Measurements from ENCODE around the gene COL4A5. TPM values are rescaled to one million over a fixed set of nuclear protein-coding genes. Genes with fewer than 3 reads are reported as not detected.
A peak's percentile ranks its signal among the peaks of the same experiment; 100 is the strongest.

The COL4A5 gene
- total RNA-seq, 1 donor from 2014 or later, result 111 TPM

DNA sequence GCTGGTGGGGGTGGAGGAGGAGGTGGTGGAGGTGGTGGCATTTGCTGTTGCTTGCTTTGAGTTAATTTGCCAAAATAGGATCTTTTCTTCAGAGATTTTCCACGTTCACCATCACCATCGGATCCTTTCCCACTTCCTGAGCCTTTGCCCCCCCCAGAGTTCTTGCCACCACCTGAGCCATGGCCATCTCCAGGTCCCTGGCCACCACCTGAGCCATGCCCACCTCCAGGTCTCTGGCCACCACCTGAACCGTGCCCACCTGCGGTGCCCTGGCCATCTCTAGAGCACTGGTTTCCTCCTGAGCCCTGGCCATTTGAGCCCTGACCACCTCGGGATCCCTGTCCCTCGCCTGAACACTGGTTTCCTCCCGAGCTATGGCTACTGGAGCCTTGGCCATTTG, 294.8 kb downstream of the COL4A5 start:
- H3K36me3 Mint-ChIP-seq (ENCODE audit: low read depth), result peaks cover 2% of the 10 kb centered on the region
- H3K27ac Mint-ChIP-seq (ENCODE audit: unreplicated experiment), result no peak overlapping the region
- H3K27me3 Mint-ChIP-seq (ENCODE audit: low read depth), result peaks cover 94% of the 10 kb centered on the region
- no peak for DNase-seq (ENCODE audit: low read depth, low spot score)
- no peaks in the 10 kb centered on the region for H3K9me3 Mint-ChIP-seq
- TF ChIP-seq, protein P1, sequence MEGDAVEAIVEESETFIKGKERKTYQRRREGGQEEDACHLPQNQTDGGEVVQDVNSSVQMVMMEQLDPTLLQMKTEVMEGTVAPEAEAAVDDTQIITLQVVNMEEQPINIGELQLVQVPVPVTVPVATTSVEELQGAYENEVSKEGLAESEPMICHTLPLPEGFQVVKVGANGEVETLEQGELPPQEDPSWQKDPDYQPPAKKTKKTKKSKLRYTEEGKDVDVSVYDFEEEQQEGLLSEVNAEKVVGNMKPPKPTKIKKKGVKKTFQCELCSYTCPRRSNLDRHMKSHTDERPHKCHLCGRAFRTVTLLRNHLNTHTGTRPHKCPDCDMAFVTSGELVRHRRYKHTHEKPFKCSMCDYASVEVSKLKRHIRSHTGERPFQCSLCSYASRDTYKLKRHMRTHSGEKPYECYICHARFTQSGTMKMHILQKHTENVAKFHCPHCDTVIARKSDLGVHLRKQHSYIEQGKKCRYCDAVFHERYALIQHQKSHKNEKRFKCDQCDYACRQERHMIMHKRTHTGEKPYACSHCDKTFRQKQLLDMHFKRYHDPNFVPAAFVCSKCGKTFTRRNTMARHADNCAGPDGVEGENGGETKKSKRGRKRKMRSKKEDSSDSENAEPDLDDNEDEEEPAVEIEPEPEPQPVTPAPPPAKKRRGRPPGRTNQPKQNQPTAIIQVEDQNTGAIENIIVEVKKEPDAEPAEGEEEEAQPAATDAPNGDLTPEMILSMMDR (conservative IDR thresholded peaks at IDR 0.05), result no peak
- peaks cover 20% of the 10 kb centered on the region for H3K4me1 Mint-ChIP-seq
- peak overlapping the region; percentile 71 for H3K4me3 Mint-ChIP-seq

DNA sequence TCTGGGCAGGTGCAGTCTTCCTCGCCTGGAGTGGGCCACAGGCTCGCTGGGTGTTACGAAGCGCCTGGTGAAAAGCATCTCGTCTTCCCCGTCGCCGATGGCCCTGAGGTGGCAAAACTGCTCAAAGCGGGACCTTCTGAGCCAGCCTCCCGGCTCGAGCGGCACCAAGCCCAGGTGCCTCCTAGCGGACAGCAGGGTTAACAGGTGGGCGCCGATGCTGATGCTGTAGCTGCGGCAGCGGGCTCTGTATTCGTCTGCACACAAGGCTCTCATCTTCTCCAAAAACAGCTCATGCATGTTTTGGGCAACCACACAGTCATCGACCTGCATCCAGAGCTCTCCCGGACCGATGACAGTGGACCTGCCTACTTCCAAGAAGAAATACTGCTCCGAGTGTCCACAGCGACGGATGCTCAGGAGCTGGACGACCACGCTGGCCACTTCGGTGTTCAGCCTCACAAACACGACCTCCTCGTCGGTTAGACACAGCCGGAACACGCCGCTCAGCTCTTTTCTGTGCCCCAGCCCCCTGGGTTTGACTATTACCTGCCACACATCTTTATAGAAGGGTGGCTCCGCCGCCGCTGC, 295.5 kb downstream of the COL4A5 start:
- H3K27ac Mint-ChIP-seq (ENCODE audit: unreplicated experiment), result no peak overlapping the region
- no peak for DNase-seq (ENCODE audit: low read depth, low spot score)
- peaks cover 20% of the 10 kb centered on the region for H3K4me1 Mint-ChIP-seq
- H3K4me3 Mint-ChIP-seq, result peak overlapping the region; percentile 97
- peaks cover 2% of the 10 kb centered on the region for H3K36me3 Mint-ChIP-seq (ENCODE audit: low read depth)
- peaks cover 92% of the 10 kb centered on the region for H3K27me3 Mint-ChIP-seq (ENCODE audit: low read depth)
- H3K9me3 Mint-ChIP-seq, result no peaks in the 10 kb centered on the region
- TF ChIP-seq, protein P1 (conservative IDR thresholded peaks at IDR 0.05), result peak; percentile 57

DNA sequence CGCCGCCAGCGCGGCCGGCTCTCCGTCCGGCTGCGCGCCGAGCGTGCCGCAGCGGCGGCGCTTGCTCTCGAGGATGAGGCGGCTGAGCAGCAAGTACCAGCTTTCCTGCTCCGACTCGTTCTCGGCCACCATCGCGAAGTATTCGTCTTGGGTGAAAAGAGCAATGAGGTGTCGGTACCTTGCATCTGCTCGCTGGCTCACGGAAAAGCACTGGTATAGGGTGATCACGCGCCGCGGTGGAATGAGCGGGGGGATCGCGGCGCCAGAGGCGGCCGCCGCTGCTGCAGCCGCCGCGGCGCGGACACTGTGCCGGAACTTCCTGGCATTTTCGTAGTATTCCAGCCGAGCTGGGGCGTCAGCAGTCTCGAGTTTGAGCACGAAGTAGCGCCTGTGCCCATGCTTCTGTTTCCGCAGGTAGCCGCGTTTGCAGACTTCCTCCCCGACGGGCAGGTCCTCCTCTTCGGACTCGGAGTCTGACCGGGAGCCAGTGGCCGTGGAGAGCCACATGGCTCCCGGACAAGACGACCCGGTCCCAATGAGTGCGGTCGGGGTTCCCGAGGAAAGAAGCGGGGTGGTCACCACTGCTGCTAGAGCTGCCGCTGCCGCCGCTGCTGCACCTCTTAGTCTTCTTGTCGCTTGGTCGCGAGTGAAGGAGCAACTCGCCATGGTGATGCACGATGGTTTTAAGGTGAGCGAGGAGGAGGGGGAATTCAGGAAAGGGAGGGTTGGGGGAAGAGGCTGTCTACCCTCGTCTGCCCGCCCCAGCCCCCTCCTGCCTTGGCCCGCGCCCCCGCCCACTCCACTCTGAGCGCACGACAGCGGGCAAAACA, 296.3 kb downstream of the COL4A5 start:
- H3K27me3 Mint-ChIP-seq (ENCODE audit: low read depth), result peaks cover 89% of the 10 kb centered on the region

DNA sequence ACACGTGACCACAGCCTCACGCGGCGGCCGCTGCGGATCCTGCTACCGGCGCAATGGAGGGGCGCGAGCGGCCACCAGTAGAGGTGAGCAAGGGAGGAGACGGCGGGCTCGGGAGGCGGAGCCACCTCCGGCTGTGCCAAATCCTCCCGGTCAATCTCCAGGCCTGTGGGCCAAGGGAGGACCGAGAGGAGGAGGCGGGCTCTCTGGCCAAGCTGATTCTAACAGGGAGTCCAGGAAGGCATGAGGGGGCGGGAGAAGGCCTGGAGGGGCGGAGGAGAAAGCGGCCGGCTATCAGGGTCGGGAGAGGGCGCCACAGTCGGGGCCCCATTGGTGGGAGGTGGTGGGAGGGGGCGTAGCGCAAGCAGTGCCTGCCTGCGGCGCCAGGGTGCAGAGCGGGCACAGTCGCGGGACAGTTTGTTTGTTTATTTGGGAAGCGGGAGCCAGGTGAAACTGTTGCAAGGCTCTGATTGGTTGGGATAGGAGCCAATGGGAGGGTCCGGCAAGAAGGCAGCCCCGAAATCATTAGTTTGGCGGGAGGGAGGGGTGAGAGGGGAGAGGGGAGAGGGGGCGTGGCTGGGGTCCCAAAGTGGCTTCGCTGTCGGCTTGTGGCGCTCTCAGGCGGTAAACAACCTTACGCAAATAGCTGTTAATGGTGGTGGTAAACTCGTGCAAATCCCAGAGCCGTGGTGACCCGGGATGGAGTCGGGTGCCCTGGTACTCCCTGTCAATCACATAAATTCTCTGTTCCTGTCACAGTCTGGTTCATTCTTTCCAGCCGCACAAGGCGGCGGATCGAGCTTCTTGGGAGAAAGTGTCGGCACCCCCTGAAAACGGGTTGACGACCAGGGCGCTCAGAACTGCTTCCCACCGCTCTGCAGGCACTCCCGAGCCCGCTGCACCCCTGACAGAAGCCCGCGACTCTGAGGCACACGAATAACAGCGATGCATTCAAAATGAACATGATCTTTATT, 297.2 kb downstream of the COL4A5 start, which contains the start of gene IRS4:
TSS of gene IRS4 (minus strand) at position 55 of the 971 bp plus-strand sequence.
- Mint-ChIP-seq H3K9me3 (no peaks in the 10 kb centered on the region), H3K4me3 (peak within 1 kb of the TSS; percentile 97), H3K4me1 (peaks cover 20% of the 10 kb centered on the region), H3K27ac (ENCODE audit: unreplicated experiment) (no peak within 1 kb of the TSS), H3K27me3 (ENCODE audit: low read depth) (peaks cover 86% of the 10 kb centered on the region), H3K36me3 (ENCODE audit: low read depth) (peaks cover 2% of the 10 kb centered on the region)
- TF ChIP-seq, protein P1 (conservative IDR thresholded peaks at IDR 0.05), result no peak
- peak; percentile 41 for DNase-seq (ENCODE audit: low read depth, low spot score)

More for the DNA sequence above, 296.3 kb downstream of the COL4A5 start:
- H3K4me1 Mint-ChIP-seq, result peaks cover 20% of the 10 kb centered on the region
- no peak overlapping the region for H3K27ac Mint-ChIP-seq (ENCODE audit: unreplicated experiment)
- H3K9me3 Mint-ChIP-seq, result no peaks in the 10 kb centered on the region
- H3K36me3 Mint-ChIP-seq (ENCODE audit: low read depth), result peaks cover 2% of the 10 kb centered on the region
- H3K4me3 Mint-ChIP-seq, result peak overlapping the region; percentile 97
- TF ChIP-seq, protein P1 (conservative IDR thresholded peaks at IDR 0.05), result no peak
- DNase-seq (ENCODE audit: low read depth, low spot score), result no peak

DNA sequence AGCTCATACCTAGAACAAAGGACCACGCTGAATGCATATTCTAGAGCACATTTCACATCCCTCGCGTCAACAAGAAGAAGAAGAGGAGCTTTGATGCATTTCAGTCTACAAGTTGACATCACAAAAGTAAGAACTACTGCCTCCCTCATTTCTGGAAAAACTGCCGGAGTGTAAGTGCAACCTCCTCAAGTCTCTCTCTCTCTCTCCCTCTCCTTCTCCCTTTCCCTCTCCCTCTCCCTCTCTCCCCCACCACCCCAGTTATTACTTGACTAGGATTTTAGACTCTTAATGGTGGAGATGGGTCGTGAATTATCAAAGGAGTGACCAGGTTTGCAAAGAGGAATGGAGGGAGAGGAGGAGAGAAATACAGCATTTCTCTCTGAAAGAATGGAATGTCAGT, 298.1 kb downstream of the COL4A5 start:
- H3K4me3 Mint-ChIP-seq, result peak overlapping the region; percentile 97
- TF ChIP-seq, protein P1 (conservative IDR thresholded peaks at IDR 0.05), result no peak
- peaks cover 86% of the 10 kb centered on the region for H3K27me3 Mint-ChIP-seq (ENCODE audit: low read depth)
- DNase-seq (ENCODE audit: low read depth, low spot score), result no peak
- H3K36me3 Mint-ChIP-seq (ENCODE audit: low read depth), result peaks cover 2% of the 10 kb centered on the region
- H3K4me1 Mint-ChIP-seq, result peaks cover 15% of the 10 kb centered on the region
- H3K9me3 Mint-ChIP-seq, result no peaks in the 10 kb centered on the region
- no peak overlapping the region for H3K27ac Mint-ChIP-seq (ENCODE audit: unreplicated experiment)

All from neural crest cell (in vitro differentiated cells).